GM12801 (cell line): ENCODE data around the gene LNPEP.

ENCODE experiments used
- CTCF ChIP-seq: IDR thresholded peaks from one replicate; pipeline ENCODE4 v1.5.1; 2011; ENCODE audit warnings: control low read depth; ENCODE audit not compliant: insufficient read length; ENCODE audit errors: extremely low read depth

The LNPEP gene

GRCh38 chr5:96973532-96974401 lies 37.9 kb downstream of the LNPEP start:
- TF ChIP-seq CTCF, result no peak

GRCh38 chr5:96975656-96976055 lies 39.8 kb downstream of the LNPEP start:
- no peak for TF ChIP-seq CTCF

- TF ChIP-seq CTCF, result no peak
Measured at GRCh38 chr5:96977228-96977627, 41.3 kb downstream of the LNPEP start.

GRCh38 chr5:96978812-96979449 lies 43.1 kb downstream of the LNPEP start:
- TF ChIP-seq CTCF, result no peak

GRCh38 chr5:96984506-96985192 lies 48.8 kb downstream of the LNPEP start:
- TF ChIP-seq CTCF, result no peak

- no peak for TF ChIP-seq CTCF
Measured at GRCh38 chr5:96986450-96986849, 50.6 kb downstream of the LNPEP start.

- TF ChIP-seq CTCF, result no peak
Measured at GRCh38 chr5:96990102-96990501, 54.2 kb downstream of the LNPEP start.
